ENCODE results near the gene CERS6.

CERS6 gene

DNA sequence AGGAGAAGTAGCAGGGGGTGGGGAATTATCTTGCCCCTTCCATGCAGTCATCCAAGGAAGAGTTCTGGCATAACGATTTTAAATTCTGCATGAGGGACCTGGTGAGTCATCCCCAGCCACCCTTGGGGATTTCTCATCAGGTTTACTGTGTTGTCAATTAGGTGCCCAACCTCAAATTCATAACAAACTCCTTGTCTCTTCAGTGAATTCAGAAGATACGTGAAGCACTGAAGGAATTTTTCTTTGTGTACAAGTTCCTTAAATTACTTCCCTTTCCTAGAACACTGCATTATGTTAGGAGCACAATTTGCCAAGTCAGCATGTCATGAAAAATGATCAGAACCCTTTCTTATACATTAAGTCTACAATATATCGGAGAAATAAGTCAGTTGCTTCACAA is 275.5 kb downstream of the CERS6 start:
- H3K27ac ChIP-seq, result no peak overlapping the region
- TF ChIP-seq ZFX (IDR thresholded peaks at IDR 0.05), result no peak
- TF ChIP-seq, protein P1, sequence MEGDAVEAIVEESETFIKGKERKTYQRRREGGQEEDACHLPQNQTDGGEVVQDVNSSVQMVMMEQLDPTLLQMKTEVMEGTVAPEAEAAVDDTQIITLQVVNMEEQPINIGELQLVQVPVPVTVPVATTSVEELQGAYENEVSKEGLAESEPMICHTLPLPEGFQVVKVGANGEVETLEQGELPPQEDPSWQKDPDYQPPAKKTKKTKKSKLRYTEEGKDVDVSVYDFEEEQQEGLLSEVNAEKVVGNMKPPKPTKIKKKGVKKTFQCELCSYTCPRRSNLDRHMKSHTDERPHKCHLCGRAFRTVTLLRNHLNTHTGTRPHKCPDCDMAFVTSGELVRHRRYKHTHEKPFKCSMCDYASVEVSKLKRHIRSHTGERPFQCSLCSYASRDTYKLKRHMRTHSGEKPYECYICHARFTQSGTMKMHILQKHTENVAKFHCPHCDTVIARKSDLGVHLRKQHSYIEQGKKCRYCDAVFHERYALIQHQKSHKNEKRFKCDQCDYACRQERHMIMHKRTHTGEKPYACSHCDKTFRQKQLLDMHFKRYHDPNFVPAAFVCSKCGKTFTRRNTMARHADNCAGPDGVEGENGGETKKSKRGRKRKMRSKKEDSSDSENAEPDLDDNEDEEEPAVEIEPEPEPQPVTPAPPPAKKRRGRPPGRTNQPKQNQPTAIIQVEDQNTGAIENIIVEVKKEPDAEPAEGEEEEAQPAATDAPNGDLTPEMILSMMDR (conservative IDR thresholded peaks at IDR 0.05), result no peak

DNA sequence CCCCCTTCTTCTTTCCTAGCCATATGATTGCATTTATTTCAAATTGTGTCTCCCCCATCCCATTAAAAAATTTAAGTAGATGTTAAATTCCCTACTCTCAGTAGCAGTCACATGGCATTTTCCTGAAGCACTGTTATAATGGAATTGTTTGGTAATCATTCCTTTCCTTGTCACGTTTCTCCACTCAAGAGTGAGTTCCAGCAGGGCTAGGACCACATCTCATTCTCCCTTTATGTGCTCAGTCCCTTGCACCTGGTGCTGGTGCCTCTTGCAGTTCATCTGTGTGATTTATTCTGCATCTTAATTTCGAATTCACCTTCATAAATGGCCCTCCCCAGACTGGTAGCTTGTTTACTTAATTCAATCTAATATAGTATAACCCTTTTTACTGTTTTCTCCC is 276.0 kb downstream of the CERS6 start:
- no peak for TF ChIP-seq ZFX (IDR thresholded peaks at IDR 0.05)
- H3K27ac ChIP-seq, result no peak overlapping the region

DNA sequence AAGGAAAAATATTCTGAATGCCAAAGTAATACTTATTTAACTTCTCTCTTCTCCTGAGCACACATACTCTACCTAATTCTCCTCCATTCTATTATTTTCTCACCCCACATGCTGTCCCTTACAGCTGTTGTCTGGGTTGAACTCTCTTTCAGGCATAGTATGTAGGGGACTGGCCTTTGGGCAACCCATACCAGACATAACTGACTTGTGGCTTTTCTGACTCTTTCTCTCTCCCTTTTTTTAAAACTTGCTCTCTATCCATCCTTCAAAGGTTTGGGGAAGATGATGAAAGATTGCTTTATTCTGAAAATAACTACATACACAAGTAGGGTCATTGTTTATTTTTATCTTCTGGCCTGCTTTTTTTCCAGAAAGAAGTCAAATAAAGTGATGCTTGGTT is 276.4 kb downstream of the CERS6 start:
- no peak overlapping the region for H3K27ac ChIP-seq
- TF ChIP-seq ZFX (IDR thresholded peaks at IDR 0.05), result no peak
- TF ChIP-seq, protein P1 (conservative IDR thresholded peaks at IDR 0.05), result no peak

DNA sequence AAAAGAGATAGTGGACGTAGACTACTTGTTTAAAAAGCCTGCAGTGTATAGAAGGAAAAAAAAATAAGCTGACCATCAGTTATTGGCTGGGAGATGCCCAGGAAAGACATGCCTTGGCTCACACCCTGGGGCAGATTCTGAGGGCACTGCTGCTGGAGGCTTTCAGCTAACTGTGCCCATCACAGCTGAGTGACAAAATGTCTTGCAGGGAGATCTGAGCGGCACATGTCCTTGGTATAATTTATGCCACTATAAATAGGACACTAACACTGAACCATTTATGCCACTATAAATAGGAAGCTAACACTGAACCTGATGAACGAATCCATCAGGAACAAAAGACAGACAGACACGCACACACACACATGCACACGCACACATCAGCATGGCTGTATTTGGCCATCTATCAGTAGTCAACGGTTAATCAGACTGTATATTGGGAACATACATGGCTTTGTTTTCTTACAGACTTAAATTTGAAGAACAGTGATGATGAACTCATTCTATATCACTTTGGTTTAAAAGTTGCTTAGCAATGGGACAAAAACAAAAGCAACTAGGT is 278.2 kb downstream of the CERS6 start:
- no peak for TF ChIP-seq ZFX (IDR thresholded peaks at IDR 0.05)
- TF ChIP-seq, protein P1 (conservative IDR thresholded peaks at IDR 0.05), result no peak
- no peak overlapping the region for H3K27ac ChIP-seq

DNA sequence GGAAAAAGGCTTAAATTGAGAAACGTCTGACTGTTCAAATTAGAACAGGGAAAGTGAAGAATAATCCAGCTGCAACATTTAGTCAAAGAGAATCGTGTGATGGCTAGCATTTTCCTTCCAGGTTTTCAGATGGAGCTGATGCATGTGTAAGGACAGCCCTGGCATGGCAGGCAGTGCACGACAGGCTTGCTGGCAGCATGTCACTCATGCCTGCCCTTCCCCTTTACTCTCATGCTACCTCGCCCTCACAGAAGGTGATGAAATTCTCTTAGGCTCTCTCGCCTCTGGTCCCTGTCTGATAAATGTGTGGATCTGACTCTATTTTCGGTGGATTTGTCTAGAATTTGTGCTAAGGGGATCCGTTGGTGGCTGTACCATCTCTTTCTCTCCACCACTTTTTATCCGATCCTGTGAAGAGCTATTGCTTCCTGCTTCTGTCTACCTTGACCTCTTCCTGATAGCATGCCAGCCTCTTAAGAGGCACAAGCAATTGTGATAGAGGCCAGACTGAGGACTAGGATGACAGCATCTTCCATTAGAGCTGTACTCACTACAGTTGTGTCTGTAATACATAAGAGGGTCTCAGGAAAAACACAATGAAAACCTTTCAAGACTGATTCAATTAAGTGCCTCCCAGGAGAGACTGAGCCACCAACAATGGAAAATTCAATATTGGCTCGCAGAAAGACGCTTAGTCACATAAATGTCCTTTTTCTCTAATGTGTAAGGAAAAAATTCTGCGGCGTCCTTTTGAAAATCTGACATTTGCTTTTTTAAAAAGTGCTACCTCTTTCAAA is 280.8 kb downstream of the CERS6 start:
- H3K27ac ChIP-seq, result no peak overlapping the region
- no peak for TF ChIP-seq ZFX (IDR thresholded peaks at IDR 0.05)

DNA sequence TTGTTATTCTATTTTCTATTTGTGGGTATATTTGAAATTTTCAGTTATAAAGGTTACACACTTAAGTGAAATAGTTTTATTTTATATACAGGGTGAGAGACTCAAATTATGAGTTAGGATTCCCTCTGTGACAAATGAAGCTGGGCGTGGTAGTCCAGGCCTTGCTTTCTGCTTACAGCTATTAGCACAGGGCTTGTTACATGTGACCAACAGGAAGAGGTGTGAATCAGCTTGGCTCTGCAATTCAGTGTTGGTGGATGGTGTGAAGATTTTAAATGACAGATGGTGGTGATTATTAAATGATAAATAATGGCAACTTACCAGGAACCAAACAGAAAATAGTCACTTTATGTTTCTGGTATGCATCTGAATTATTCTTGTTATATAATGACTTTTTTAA is 282.0 kb downstream of the CERS6 start:
- no peak overlapping the region for H3K27ac ChIP-seq
- no peak for TF ChIP-seq ZFX (IDR thresholded peaks at IDR 0.05)
- TF ChIP-seq, protein P1 (conservative IDR thresholded peaks at IDR 0.05), result no peak

DNA sequence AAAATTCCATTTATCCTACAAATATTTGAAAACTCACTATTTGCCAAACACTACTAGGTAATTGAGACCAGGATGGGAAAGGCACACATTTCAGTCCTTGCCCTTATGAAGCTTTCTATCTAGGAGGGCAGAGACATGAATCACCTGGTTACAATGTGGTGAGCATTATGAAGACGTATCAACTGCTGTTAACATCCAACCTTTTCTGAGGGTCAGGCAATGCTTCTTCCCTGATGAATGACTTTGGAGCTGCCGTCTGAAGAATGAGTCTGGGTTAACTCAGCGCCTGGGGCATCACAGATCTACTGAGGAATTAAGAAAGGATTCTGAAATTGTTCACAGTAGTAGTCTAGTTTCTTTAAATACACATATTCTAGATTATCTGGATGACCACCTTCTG is 284.3 kb downstream of the CERS6 start:
- TF ChIP-seq ZFX (IDR thresholded peaks at IDR 0.05), result no peak
- no peak overlapping the region for H3K27ac ChIP-seq

DNA sequence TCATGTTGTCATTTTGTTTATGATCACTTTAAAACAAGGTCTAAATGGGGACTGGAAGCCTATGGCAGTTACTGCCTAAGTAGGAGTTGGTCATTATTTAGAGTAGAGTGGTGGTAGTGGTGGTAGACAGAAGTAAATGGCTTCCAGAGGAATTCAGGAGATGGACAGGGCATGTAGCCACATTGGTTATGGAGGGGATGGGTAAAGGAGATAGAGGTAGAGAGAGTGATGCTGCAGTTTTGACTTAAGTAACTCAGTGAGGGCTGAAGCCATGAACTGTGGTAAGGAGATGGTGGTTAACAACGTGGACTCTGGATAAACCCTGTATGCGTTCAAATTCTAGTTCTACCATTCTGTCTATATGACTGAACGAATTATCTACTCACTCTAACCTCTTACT is 284.7 kb downstream of the CERS6 start:
- no peak for TF ChIP-seq ZFX (IDR thresholded peaks at IDR 0.05)
- TF ChIP-seq, protein P1 (conservative IDR thresholded peaks at IDR 0.05), result no peak
- no peak overlapping the region for H3K27ac ChIP-seq

DNA sequence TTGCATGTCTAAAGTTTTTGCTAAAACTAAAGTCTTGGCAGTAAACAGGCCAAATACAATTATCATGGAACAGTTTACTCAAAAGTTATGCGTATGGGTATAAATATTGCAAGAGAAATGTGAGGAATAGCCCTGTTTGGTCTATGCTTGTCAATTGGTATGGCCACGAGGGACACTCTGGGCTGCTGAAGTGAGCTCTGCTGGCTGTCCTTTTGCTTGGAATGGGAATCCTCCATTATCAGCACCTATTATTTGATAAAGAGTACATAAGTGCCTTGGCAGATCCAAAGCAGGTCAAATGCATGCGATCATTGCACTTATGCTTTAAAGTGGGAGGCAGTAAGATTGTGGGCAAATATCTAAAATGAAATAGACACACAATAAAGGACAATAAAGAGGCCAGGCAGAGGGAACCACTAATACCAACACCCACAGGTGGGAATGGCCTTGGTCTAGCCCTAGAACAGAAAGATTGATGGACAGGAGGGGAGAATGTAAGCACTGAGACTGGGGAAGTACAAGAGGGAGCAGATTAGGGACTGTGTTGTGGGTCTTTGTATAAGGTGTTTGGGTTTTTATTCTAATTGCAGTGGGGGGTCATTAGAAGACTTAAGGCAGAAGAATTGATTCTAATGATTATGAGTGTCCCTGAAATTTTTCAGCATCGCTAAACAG is 286.3 kb downstream of the CERS6 start:
- no peak overlapping the region for H3K27ac ChIP-seq
- TF ChIP-seq, protein P1 (conservative IDR thresholded peaks at IDR 0.05), result no peak
- no peak for TF ChIP-seq ZFX (IDR thresholded peaks at IDR 0.05)
